ENCODE data around the gene IL20RB.

The IL20RB gene

GRCh38 chr3:137039570-137039969, 81.8 kb downstream of the IL20RB start:
- DNase-seq (ENCODE audit: low spot score), result no peak

DNA sequence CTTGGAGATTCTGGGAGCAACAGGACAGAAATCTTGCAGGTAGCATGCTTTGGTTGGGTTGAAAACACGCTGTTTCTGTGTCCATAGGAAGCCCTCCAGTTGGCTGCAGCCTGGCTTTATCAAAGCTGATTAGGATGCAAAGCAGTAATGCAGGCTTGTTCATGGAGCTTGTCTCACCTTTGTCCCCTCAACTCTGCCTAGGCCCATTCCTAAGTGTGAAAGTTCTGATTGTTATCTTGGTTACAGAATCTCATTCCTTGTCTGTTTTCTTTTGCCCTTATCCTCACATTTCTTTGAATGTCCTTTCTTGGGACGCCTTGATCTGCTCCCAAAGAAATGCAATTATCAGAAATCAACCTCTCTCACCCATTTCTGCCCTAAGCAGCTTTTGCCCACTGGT, 83.5 kb downstream of the IL20RB start:
- DNase-seq (ENCODE audit: low spot score), result no peak

- DNase-seq (ENCODE audit: low spot score), result no peak
Observed at GRCh38 chr3:137041686-137042085, 83.9 kb downstream of the IL20RB start.

GRCh38 chr3:137046747-137047146, 89.0 kb downstream of the IL20RB start:
- no peak for DNase-seq (ENCODE audit: low spot score)

DNA sequence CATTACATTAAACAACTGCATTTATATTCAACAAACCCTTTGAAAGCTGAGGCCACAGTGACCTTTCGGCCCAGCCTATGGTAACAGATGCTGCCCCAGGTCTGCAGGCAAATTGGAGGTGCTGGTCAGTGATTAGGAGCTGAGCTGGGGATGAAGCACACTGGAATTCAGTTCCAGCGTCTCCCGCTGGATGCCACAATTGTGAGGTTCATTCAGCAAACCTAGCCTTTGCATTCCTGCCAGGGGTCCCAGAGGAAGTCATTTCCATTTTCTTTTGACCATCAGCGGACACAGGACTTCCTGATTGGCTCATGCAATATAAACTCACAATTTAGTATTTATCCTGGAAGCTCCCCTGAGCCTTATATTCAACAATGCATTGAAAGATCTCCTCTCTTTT, 89.5 kb downstream of the IL20RB start:
- no peak for DNase-seq (ENCODE audit: low spot score)

DNA sequence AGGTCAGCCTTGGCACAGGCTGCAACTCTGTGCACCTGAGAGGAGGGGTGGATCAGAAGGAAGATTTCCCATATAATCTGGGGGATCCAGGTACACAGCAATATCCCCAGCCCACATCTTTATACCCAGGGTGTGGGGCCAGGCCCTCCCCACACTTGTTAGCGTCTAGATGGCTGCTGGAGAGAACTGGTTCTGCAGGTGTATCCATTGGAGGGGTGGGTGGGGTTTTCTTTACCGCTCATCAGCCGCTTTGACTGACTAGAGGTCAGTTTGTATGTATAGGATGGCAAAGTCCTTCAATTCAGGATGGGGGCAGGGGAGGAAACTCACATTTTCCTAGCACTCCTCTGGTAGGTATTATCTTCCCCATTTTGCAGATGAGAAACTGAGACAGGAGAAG, 92.5 kb downstream of the IL20RB start:
- no peak for DNase-seq (ENCODE audit: low spot score)

DNA sequence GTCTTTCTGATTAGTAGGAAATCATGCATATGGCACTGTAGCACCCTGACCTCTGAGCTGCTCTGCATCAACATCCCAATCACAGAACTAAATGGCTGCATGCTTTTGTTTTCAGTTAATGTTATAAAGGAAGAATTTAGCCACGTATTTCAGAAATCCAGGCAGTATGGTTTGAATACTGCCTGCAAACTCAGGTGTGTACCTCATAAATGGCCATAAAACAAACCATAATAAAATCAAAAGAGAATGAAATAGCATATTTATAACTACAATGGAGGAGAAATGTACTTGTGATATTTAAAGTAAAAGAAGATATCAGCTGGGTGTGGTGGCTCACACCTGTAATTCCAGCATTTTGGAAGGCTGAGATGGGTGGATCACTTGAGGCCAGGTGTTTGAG, 94.5 kb downstream of the IL20RB start:
- no peak for DNase-seq (ENCODE audit: low spot score)

Data from AG08395 (cell line).